Muscle of back (tissue), 11 donors: ENCODE data around the gene ZNF530. TPM values are rescaled to one million over a fixed set of nuclear protein-coding genes. Genes with fewer than 3 reads are reported as not detected.

ENCODE experiments used
- DNase-seq, 3 donors: peaks; one replicate each; pipeline versions ENCODE4 v3.0.0 to v3.0.0-alpha.2; 2013
- polyA plus RNA-seq, 10 donors: library from polyadenylated mRNA; unstranded; fragments of 120-200 nt; gene quantifications; one replicate each; pipeline ENCODE4 v1.2.1, GENCODE V29; 2013; ENCODE audit not compliant: insufficient read length in 10 of 10

The ZNF530 gene
- polyA plus RNA-seq, 10 donors = 2.1 to 5.4 (median 3.4) TPM

DNA sequence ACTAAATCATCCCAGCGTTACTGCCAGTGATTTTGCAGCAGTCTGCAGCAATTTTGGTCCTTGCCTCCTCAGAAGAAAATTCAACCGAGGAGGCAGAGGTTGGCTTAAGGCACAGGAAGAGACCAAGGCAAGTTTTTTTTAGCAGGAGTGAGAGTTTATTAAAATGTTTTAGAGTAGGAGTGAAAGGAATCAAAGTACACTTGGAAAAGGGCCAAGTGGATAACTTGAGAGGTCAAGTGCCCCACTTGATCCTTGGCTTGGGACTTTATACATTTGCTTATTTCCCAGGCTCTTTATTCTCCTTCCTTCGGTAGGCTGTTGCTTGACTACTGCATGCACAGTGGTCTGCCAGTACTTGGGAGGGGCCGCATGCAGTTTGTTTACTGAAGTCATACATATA lies 11.4 kb downstream of the ZNF530 start:
- DNase-seq = no peak

DNA sequence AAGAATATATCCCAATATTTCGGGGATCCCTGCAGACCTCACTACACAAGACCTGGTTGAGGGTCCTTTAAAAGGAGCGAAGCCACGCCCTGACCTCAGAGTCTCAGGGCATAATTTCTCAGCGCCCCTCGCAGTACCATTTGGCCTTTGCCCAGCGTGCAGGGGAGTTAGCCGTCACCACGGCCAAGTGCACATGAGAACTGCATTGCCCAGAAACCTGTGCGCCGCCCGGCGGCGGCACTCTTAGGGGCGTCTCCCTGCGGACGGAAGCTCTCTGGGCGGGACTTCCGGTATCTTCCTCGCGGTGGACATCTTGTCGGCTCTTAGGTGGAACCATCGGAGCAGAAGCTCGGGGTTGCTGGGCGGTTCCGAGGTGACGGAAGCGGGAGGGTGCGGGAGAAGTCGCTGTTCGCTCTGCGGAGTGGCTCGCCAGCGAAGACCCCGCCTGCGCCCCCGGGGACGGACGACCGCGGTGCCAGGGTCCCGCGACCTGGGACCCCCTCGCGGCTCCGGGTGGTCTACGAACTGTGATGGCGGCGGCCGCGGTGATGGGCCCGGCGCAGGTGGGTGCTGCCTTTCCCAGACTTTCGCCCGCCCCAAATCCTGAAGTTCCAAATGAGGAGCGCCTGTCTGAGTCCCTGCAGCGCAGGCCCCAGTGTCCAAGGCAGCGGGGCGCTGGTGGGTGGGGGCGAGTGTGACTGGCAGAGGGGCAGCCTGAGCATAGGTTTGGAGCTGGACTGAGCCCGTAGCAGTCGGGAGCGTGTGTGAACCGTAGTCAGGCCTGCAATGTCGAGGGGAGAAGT lies 14.5 kb downstream of the ZNF530 start, which contains the start of gene ZNF134:
Gene ZNF134, plus strand, starts transcription at position 302 of the 803 bp plus-strand sequence. CDS start 5,227 bp downstream, outside the sequence.
- DNase-seq = peak; percentile 88 to 97 (median 95)

DNA sequence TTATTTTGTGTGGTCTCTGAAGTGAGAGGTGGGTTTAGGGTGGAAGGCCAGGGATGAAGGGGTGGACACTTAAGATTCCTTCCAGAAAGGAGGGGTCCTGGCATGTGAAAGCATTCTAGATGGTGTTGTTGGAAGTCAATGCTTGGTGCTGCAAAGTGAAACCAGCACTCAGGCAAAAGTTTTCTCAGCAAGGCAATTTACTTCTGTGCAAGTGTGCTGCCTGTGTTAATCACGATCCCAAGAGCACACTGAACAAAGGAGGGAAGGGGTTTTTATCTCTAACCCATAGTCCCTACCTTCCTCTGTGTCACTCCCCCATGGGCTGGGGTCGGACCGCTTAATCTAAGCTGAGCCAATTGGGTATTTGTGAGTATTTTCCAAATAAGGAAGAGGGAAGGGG lies 15.7 kb downstream of the ZNF530 start:
- no peak for DNase-seq

DNA sequence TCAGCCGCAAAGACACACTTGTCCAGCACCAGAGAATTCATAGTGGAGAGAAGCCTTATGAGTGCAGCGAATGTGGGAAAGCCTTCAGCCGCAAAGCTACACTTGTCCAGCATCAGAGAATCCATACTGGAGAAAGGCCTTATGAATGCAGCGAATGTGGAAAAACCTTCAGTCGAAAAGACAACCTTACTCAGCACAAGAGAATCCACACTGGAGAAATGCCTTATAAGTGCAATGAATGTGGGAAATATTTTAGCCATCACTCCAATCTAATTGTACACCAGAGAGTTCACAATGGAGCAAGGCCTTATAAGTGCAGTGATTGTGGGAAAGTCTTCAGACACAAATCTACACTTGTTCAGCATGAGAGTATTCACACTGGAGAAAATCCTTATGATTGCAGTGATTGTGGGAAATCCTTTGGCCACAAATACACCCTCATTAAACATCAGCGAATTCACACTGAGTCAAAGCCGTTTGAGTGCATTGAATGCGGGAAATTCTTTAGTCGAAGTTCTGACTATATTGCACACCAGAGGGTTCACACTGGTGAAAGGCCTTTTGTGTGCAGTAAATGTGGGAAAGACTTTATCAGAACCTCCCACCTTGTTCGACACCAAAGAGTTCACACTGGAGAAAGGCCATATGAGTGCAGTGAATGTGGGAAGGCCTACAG lies 21.1 kb downstream of the ZNF530 start:
- DNase-seq = no peak

DNA sequence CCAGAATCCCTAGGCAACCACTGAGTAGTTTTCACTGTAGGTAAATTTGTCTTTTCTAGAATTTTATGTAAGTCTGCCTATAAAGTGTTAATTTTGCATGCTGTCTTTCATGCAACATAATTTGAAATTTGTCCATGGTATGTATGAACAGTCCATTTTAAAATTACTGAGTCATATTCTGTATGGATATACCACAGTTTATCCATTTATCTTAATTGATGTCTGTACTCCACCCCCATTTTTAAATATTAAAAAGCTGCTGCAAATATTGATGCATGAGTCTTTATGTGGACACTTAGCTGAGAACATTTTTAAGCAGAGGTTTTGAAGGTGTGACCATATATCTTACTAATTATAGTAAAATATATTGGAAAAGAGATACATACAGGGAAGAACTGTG lies 23.4 kb downstream of the ZNF530 start:
- no peak for DNase-seq

DNA sequence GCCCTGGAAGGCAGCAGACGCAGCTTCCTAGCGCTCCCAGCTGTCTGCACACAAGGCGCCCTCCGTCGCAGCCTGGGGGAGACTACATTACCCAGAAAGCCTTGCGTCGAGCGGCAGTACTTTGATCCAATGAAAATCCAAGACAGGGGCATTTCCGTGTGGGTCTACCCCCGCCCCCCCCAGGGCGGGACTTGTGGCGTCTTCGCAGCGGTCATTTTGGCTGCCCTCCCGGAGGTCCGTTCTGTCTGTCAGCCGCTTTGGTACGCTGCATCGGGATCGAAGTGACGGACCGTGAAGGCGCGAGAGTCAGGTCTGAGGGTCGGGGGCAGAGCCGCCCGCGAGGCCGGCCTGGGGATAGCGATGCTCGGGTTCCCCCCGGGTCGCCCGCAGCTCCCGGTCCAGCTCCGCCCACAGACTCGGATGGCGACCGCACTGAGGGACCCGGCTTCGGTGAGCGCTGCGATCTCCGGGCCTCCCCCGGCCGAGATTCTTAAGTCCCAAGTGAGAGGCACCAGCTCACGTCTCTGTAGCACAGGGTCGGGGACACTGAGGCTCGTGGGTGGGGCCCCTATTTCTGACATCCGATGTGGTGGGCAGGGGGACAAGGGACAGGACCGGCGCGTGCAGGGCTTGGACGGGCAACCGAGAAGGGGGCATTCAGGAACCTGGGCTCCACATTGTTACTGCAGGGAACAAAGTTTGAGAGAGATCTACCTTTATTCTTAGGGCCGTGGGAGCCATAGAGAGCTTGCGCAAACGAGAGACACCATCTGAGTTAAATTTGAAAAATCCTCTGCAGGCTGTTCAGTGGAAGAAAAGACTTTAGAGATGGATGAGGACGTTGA lies 33.5 kb downstream of the ZNF530 start, which contains the start of gene ZNF211:
Gene ZNF211, plus strand, starts transcription at position 182 of the 845 bp plus-strand sequence. Its CDS starts 179 bp downstream, at position 361.
- DNase-seq = peak; percentile 96 to 99 (median 98)

DNA sequence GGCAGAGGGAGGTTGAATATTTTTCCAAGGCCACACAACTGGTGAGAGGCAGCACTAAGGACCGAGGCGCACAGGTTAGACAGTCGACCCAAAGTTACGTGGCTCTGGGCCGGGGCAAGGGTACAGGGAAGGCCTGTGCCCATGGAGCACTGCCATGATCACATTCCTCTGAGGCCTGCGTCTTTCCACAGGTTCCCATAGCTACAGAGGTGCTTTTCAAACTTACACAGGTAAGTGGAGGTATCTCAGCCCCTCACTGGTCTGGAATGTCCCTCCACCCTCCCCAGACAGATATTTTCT lies 34.1 kb downstream of the ZNF530 start:
- no peak for DNase-seq

DNA sequence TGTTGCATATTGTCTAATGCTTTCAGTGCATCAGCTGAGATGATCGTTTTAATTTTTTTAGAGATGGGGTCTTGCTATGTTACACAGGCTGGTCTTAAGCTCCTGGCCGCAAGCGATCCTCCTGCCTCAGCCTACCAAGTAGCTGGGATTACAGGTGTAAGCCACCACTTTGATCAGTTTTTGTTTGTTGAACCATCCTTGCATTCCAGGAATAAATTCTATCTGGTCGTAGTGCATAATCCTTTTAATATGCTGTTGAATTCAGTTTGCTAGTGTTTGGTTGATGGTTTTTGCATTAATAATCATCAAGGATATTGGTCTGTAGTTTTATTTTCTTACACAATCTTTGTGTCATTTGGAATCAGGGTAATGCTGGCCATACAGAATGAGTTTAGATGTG lies 37.7 kb downstream of the ZNF530 start:
- peak in 1 of 3 donors; percentile 12 for DNase-seq

DNA sequence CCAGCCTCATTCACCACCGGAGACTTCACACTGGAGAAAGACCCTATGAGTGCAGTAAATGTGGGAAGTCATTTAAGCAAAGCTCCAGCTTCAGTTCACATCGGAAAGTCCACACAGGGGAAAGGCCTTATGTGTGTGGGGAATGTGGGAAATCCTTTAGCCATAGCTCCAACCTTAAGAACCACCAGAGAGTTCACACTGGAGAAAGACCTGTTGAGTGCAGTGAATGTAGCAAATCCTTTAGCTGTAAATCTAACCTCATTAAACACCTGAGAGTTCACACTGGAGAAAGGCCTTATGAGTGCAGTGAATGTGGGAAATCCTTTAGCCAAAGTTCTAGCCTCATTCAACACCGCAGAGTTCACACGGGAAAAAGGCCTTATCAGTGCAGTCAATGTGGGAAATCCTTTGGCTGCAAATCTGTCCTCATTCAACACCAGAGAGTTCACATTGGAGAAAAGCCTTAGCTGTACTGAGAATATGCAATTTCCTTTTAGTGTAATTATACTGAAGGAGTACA lies 42.1 kb downstream of the ZNF530 start:
- no peak for DNase-seq

DNA sequence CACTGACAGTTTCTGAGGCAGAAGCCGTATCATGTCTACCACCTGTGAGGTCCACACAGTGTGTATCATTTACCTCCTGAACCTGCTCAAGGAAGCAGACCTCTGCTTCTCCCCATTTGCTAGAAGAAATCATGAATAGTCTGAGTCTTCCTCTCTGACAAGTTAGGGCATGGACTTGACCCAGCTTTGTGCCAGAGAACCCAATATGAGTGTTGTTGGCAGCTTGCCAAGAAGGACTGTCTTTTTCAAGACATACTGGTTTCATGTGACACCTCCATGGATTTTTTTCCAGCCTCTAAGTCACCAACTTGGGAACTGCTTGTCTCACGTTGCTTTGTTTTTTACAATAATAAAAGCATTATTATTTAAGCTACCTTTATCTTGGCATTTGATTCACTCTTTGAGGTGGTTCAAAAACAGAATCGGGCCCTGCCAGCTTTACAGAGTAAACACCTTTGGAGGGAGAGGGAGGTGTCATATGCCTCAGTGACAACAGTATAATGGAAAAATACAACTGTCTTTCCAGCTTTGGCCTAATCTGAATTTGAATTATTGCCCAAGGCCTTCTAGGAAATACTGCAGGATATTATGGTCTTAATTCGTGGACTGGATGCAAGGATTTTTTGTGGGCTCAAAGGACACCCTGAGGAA lies 42.8 kb downstream of the ZNF530 start:
- DNase-seq = no peak

DNA sequence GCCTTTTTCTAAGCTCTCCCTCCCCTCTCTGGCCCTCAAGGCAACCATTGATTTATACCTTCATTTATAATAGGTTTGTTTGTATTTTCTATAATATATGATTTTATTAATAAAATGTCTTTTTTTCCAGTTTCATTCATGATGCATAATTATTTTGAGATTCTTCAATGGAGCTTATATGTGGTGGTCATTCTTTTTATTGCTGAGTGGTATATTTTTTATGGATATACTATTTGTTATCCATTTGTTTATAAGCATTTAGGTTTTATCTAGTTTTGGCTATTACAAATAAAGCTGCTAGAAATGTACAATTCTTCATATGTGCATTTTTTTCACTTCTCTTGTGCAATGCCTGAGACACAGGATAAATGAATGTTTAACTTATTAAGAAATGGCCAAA lies 44.0 kb downstream of the ZNF530 start:
- DNase-seq = no peak

DNA sequence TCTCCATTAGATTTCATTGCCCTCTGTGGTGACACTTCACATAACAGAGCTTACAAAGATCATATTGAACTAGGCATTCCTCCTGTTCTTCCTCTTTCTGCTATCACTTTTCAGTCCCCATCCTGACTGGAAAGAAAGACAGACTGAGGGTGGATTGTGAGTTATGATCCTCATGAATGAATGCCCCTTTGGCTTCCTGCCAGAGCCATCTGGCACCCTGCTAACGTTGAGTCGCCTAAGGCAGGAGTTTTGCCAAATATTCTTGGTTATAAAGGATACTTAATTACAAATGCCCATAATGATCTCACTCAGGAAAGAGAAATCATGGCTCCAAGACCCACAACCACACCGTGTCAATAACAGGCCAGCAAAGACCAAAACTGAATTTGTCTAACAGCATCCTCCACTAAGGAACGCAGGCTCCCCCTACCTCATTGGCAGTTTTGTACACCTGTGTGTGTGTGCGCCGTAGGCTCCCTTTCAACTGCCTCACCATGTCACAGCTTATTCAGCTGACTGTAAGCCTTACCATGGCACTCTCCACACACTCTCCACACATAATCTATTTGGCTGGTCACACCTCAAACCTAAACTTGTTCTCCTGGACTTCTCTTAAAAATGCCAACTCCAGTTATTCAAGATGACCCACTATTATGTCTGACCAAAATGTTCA lies 48.8 kb downstream of the ZNF530 start:
- DNase-seq = no peak

DNA sequence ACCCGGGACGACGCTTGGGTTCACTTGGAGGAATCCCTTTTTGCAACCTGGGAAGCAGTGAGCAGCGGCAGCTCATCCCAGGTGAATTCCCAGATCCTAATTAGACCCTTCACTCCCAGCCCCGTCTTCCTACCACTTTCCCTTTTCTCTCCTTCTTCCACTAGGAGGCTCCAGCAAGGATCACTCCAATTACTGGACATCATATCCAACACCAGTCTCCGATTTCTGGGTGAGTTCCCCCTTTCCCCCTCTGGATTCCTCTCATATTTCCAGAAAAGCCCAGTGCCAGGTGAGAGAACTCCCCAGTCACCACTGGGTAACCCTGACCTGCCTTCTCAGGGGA lies 51.9 kb downstream of the ZNF530 start:
- no peak for DNase-seq

DNA sequence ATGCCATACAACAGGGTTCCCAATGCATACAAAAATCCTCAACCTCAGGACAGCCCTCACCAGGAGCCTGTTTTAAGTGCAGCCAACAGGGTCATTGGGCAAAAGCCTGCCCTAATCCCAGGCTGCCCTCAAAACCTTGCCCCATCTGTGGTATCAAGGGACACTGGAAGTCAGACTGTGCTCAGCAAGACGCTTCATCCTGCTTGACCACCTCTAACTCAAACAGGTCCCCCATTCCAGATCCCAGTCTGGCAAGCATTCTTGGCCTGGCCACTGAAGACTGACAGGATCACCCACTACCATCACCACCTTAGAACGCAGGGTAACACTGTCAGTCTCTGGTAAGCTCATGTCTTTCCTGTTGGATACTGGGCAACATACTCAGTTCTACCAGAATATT lies 54.0 kb downstream of the ZNF530 start:
- no peak for DNase-seq

DNA sequence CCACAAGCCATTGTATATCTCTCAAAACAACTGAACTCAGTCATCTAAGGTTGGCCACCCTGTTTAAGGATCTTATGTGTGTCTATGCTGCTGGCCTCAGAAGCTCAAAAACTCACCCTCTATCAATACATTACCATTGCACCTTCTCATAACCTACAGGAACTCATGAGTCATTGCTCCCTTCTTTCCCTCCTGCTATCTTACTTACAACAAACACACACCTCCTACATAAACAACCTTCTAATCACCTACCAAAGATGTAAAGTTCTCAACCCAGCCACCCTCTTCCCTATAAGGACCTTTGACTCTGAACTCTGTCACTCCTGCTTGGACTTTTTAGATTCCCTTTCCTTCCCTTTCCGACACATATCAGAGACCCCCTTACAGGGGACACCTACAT lies 55.8 kb downstream of the ZNF530 start:
- no peak for DNase-seq

DNA sequence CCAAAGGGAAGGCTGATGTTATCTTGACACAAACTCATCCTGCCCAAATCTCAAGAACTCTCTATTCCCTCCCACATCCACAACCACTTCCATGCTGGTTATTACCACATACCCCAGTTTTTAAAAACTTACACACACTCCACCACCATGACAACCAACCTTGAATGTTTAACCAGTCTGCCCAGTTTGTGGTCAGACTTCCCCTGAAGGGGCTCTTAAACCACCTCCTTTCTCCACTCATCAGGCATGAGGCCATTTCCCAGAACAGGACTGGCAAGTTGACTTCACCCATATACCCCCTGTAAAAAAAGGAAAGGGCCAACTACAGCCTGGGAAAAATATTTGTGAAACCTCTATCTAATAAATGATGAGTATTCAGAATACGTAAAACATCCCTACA lies 56.7 kb downstream of the ZNF530 start:
- DNase-seq = no peak

Other genes starting within 250 kb of the ZNF530 start
- gene ZNF304, start 248.6 kb upstream of the ZNF530 start, polyA plus RNA-seq = 10 to 100 TPM in 3 of 10 donors, 1 to 10 TPM in 7; 8.0 to 10.9 (median 9.4) TPM
- gene TRAPPC2B, start 236.3 kb upstream of the ZNF530 start, polyA plus RNA-seq = 10 to 100 TPM; 11.4 to 19.1 (median 14.1) TPM
- 1 to 10 TPM; 2.6 to 4.6 (median 3.1) TPM for gene ZNF547, start 236.3 kb upstream of the ZNF530 start, polyA plus RNA-seq
- 10 to 100 TPM; 11.2 to 24.8 (median 16.9) TPM for gene ZNF548, start 210.0 kb upstream of the ZNF530 start, polyA plus RNA-seq
- 1 to 10 TPM; 5.1 to 9.9 (median 7.8) TPM for gene ZNF17, start 188.7 kb upstream of the ZNF530 start, polyA plus RNA-seq
- 1 to 10 TPM; 4.1 to 8.5 (median 6.2) TPM for gene ZNF749, start 164.6 kb upstream of the ZNF530 start, polyA plus RNA-seq
- gene VN1R1, start 142.7 kb upstream of the ZNF530 start, polyA plus RNA-seq = 1 to 10 TPM in 8 of 10 donors, under 1 TPM in 2; 0.84 to 3.8 (median 1.5) TPM
- gene ZNF772, start 122.3 kb upstream of the ZNF530 start, polyA plus RNA-seq = 10 to 100 TPM in 4 of 10 donors, 1 to 10 TPM in 6; 6.4 to 11.9 (median 9.1) TPM
- 10 to 100 TPM in 3 of 10 donors, 1 to 10 TPM in 7; 5.9 to 13.2 (median 9.9) TPM for gene ZNF419, start 112.1 kb upstream of the ZNF530 start, polyA plus RNA-seq
- gene ZNF773, start 99.9 kb upstream of the ZNF530 start, polyA plus RNA-seq = 10 to 100 TPM in 1 of 10 donors, 1 to 10 TPM in 9; 5.1 to 11.8 (median 7.4) TPM
- gene ZNF549, start 72.5 kb upstream of the ZNF530 start, polyA plus RNA-seq = 1 to 10 TPM; 4.7 to 9.5 (median 7.5) TPM
- 10 to 100 TPM in 6 of 10 donors, 1 to 10 TPM in 4; 8.6 to 14.0 (median 11.1) TPM for gene ZNF550, start 40.0 kb upstream of the ZNF530 start, polyA plus RNA-seq
- gene ZNF416, start 21.0 kb upstream of the ZNF530 start, polyA plus RNA-seq = 1 to 10 TPM; 4.3 to 6.1 (median 4.8) TPM
- 1 to 10 TPM; 4.6 to 8.0 (median 5.6) TPM for gene ZIK1, start 15.7 kb upstream of the ZNF530 start, polyA plus RNA-seq
- gene ZNF134, start 14.4 kb downstream of the ZNF530 start, polyA plus RNA-seq = 10 to 100 TPM in 9 of 10 donors, 1 to 10 TPM in 1; 9.5 to 15.1 (median 13.0) TPM
- 10 to 100 TPM; 10.4 to 20.3 (median 15.2) TPM for gene ZNF211, start 33.3 kb downstream of the ZNF530 start, polyA plus RNA-seq
- under 1 TPM in 2 of 10 donors, not detected in 8; 0.11 TPM for gene ZSCAN4, start 69.0 kb downstream of the ZNF530 start, polyA plus RNA-seq
- gene ZNF551, start 82.1 kb downstream of the ZNF530 start, polyA plus RNA-seq = 1 to 10 TPM; 4.4 to 7.3 (median 6.4) TPM
- gene ZNF154, start 109.3 kb downstream of the ZNF530 start, polyA plus RNA-seq = 10 to 100 TPM in 7 of 10 donors, 1 to 10 TPM in 3; 8.0 to 17.6 (median 11.1) TPM
- 10 to 100 TPM in 1 of 10 donors, 1 to 10 TPM in 9; 5.3 to 10.6 (median 8.0) TPM for gene ZNF671, start 127.7 kb downstream of the ZNF530 start, polyA plus RNA-seq
- 10 to 100 TPM; 10.7 to 19.7 (median 14.9) TPM for gene ZNF776, start 146.9 kb downstream of the ZNF530 start, polyA plus RNA-seq
- 10 to 100 TPM in 9 of 10 donors, 1 to 10 TPM in 1; 9.5 to 15.2 (median 11.8) TPM for gene ZNF586, start 169.8 kb downstream of the ZNF530 start, polyA plus RNA-seq
- gene ZNF552, start 215.0 kb downstream of the ZNF530 start, polyA plus RNA-seq = 1 to 10 TPM; 2.1 to 6.4 (median 3.9) TPM
- 1 to 10 TPM; 3.3 to 7.5 (median 5.4) TPM for gene ZNF587B, start 230.4 kb downstream of the ZNF530 start, polyA plus RNA-seq
- gene ZNF587, start 250.0 kb downstream of the ZNF530 start, polyA plus RNA-seq = 10 to 100 TPM in 8 of 10 donors, 1 to 10 TPM in 2; 9.0 to 24.7 (median 14.7) TPM